ENCODE data around the gene GRAMD1B. TPM values are rescaled to one million over a fixed set of nuclear protein-coding genes. Genes with fewer than 3 reads are reported as not detected.

Gene GRAMD1B
- total RNA-seq, 1 donor from 2014 or later = 31.8 TPM

- Histone ChIP-seq H3K27ac (replicated peaks) (no peak overlapping the region), H3K4me3 (no peak overlapping the region), H3K27me3 (ENCODE audit: low read depth) (peaks cover 2% of the 10 kb centered on the region), H3K9me3 (replicated peaks) (no peaks in the 10 kb centered on the region), H3K4me1 (peaks cover 18% of the 10 kb centered on the region), H3K36me3 (no peaks in the 10 kb centered on the region)
- TF ChIP-seq CTCF (IDR thresholded peaks at IDR 0.05; ENCODE audit: borderline replicate concordance) = no peak
- DNase-seq = no peak
- intact Hi-C loops (cut with micrococcal nuclease) = no loop called here
These were observed 156.5 kb downstream of the GRAMD1B start for GRCh38 chr11:123586568-123586967.

GRCh38 chr11:123587044-123587443, 157.0 kb downstream of the GRAMD1B start:
- no peaks in the 10 kb centered on the region for H3K36me3 ChIP-seq
- no peak for DNase-seq
- H3K27ac ChIP-seq (replicated peaks) = no peak overlapping the region
- no peak for TF ChIP-seq CTCF (IDR thresholded peaks at IDR 0.05; ENCODE audit: borderline replicate concordance)
- peaks cover 18% of the 10 kb centered on the region for H3K4me1 ChIP-seq
- H3K4me3 ChIP-seq = no peak overlapping the region
- intact Hi-C loops (cut with micrococcal nuclease) = no loop called here
- no peaks in the 10 kb centered on the region for H3K27me3 ChIP-seq (ENCODE audit: low read depth)
- H3K9me3 ChIP-seq (replicated peaks) = no peaks in the 10 kb centered on the region

DNA sequence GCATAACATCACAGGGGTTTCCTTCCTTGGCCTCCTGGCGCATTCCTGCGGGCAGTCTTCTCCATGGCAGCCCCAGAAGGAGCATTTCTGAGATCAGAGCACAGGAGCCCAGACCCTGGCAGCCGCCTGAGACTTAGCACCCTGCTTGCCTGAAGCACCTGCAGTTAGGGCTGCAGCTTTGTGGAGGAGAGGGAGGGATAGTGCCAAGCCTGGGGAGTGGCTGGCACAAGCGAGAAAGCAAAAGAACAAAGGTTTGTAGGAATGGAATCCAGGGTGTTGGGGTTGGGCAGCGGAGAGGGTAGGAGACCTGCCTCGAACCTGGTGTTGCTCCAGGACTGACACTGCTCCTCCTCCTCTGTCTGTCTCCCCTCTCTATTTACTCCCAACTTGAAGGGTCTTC, 157.5 kb downstream of the GRAMD1B start:
- peaks cover 18% of the 10 kb centered on the region for H3K4me1 ChIP-seq
- no peaks in the 10 kb centered on the region for H3K27me3 ChIP-seq (ENCODE audit: low read depth)
- H3K4me3 ChIP-seq = no peak overlapping the region
- H3K27ac ChIP-seq (replicated peaks) = no peak overlapping the region
- TF ChIP-seq CTCF (IDR thresholded peaks at IDR 0.05; ENCODE audit: borderline replicate concordance) = no peak
- intact Hi-C loops (cut with micrococcal nuclease) = no loop called here
- H3K36me3 ChIP-seq = no peaks in the 10 kb centered on the region
- H3K9me3 ChIP-seq (replicated peaks) = no peaks in the 10 kb centered on the region
- no peak for DNase-seq

DNA sequence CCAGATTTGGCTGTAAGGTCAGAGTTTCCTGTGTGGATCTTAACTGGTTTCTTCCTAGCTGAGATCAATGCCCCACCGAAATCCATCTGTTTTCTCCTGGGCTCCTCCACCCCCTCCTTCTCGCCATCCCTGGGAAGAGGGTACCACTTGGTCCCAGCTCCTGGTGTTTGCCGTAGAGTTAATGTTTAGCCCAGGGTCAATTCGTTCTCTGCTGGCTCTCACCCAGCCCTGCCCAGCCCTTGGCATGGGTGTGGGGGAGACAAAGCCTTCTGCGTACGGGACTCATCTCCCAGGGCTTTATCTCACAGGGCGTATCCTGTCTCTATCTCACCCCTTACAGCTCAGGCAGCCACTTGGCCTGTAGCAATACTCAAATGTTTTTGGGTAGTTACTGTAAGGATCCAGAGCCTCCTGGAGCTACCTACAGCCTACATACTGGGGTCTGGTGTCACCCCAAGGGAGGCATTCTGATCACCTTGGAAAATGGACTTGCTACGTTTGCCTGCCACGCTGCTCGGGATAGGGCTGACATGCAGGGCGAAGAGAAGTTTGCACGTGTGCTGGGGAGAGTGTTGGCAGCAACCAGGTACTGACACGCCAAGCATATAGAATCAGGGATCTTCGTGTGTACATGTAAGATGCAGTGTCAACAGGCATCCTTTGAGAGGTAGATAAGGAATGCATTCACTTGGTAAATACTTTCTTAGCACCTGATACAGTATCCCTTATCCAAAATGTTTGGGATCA, 158.2 kb downstream of the GRAMD1B start:
- Histone ChIP-seq H3K4me3 (no peak overlapping the region), H3K27ac (replicated peaks) (no peak overlapping the region), H3K4me1 (peaks cover 18% of the 10 kb centered on the region), H3K27me3 (ENCODE audit: low read depth) (no peaks in the 10 kb centered on the region), H3K9me3 (replicated peaks) (no peaks in the 10 kb centered on the region), H3K36me3 (no peaks in the 10 kb centered on the region)
- DNase-seq = no peak
- no peak for TF ChIP-seq CTCF (IDR thresholded peaks at IDR 0.05; ENCODE audit: borderline replicate concordance)
- intact Hi-C loops (cut with micrococcal nuclease) = no loop called here

GRCh38 chr11:123588864-123589262, 158.8 kb downstream of the GRAMD1B start:
- no peaks in the 10 kb centered on the region for H3K27me3 ChIP-seq (ENCODE audit: low read depth)
- DNase-seq = no peak
- H3K4me3 ChIP-seq = no peak overlapping the region
- intact Hi-C loops (cut with micrococcal nuclease) = no loop called here
- peaks cover 18% of the 10 kb centered on the region for H3K4me1 ChIP-seq
- TF ChIP-seq CTCF (IDR thresholded peaks at IDR 0.05; ENCODE audit: borderline replicate concordance) = no peak
- H3K36me3 ChIP-seq = no peaks in the 10 kb centered on the region
- no peak overlapping the region for H3K27ac ChIP-seq (replicated peaks)
- H3K9me3 ChIP-seq (replicated peaks) = no peaks in the 10 kb centered on the region

Data from left ventricle myocardium inferior (tissue), 1 donor.